H1 (cell line): ENCODE data around the gene FAM24B. TPM values are rescaled to one million over a fixed set of nuclear protein-coding genes. Genes with fewer than 3 reads are reported as not detected.
"Not testable (repeated sequence)": the region's sequence is repeated elsewhere in the genome, so short reads cannot be mapped to it uniquely, and the experiment has no call there.

Source experiments
- CTCF ChIA-PET: fragments of 300-600 bp; sonication (Branson Sonifier 250); formaldehyde crosslinking; loops from one replicate; lab custom pipeline; 2021; ENCODE audit not compliant: partially characterized antibody; lab: Charles Lee
- POLR2A ChIA-PET: fragments of 300-600 bp; sonication (Branson Sonifier 250); formaldehyde crosslinking; loops from one replicate; lab custom pipeline; 2021; ENCODE audit warnings: inconsistent platforms; ENCODE audit not compliant: partially characterized antibody; lab: Charles Lee
- DNase-seq, 2 experiments: peaks; one replicate each; pipeline versions ENCODE4 v3.0.0 to v3.0.0-alpha.2; 2010 to 2022; ENCODE audit warnings: low spot score in 2 of 2, low read depth in 1 of 2, mixed read lengths in 1 of 2
- FAIRE-seq: peaks from 2 replicates; lab custom pipeline; 2011; peaks lifted over from hg19 to GRCh38; lab: Jason Lieb, UNC
- H2AFZ ChIP-seq: 2 replicates; pipeline ENCODE4 v1.8.1; 2012; ENCODE audit warnings: low read length, inconsistent platforms
- H2AK5ac ChIP-seq: 2 replicates; pipeline ENCODE4 v1.6.1; 2013; ENCODE audit warnings: low read depth, low read length
- H2BK120ac ChIP-seq: replicated peaks from 2 replicates; pipeline ENCODE3; 2013; ENCODE audit warnings: low read depth, low read length, inconsistent platforms
- H2BK12ac ChIP-seq: 2 replicates; pipeline ENCODE4 v1.6.1; 2013; ENCODE audit warnings: low read depth, low read length
- H2BK15ac ChIP-seq: 2 replicates; pipeline ENCODE4 v1.6.1; 2013; ENCODE audit warnings: low read length
- H2BK20ac ChIP-seq: 2 replicates; pipeline ENCODE4 v1.6.1; 2013; ENCODE audit warnings: low read length
- H2BK5ac ChIP-seq: 2 replicates; pipeline ENCODE4 v1.6.1; 2013; ENCODE audit warnings: low read depth, low read length
- H3K14ac ChIP-seq: 2 replicates; pipeline ENCODE4 v1.6.1; 2013; ENCODE audit warnings: inconsistent platforms; ENCODE audit not compliant: insufficient read length
- H3K18ac ChIP-seq: 2 replicates; pipeline ENCODE4 v1.6.1; 2013; ENCODE audit warnings: low read length; ENCODE audit errors: extremely low read depth
- H3K23ac ChIP-seq: 2 replicates; pipeline ENCODE4 v1.6.1; 2013; ENCODE audit warnings: inconsistent platforms; ENCODE audit not compliant: insufficient read length
- H3K23me2 ChIP-seq: 2 replicates; pipeline ENCODE4 v1.6.1; 2013; ENCODE audit warnings: low read depth, low read length
- H3K27ac ChIP-seq: 2 replicates; pipeline ENCODE4 v1.6.1; 2011; ENCODE audit warnings: low read depth, low read length, inconsistent platforms
- H3K27me3 ChIP-seq, 4 experiments: replicated peaks in 1 of 4; 1 replicate in 1 of 4; 2 replicates in 3 of 4; pipeline versions ENCODE4 v1.6.1 to v1.8.1; 2011 to 2013; ENCODE audit warnings: low read length in 3 of 4, mild to moderate bottlenecking in 3 of 4, inconsistent platforms in 2 of 4, mixed read lengths in 2 of 4, moderate library complexity in 1 of 4; ENCODE audit not compliant: control insufficient read depth in 3 of 4, insufficient read depth in 3 of 4; ENCODE audit errors: extremely low read depth in 1 of 4
- H3K36me3 ChIP-seq, 4 experiments: 2 replicates each; pipeline versions ENCODE4 v1.6.1 to v1.8.1; 2011 to 2013; ENCODE audit warnings: mild to moderate bottlenecking in 4 of 4, low read length in 3 of 4, moderate library complexity in 2 of 4, control low read depth in 1 of 4, inconsistent platforms in 1 of 4; ENCODE audit not compliant: insufficient read depth in 4 of 4, control insufficient read depth in 2 of 4
- H3K4ac ChIP-seq: replicated peaks from 2 replicates; pipeline ENCODE3; 2013; ENCODE audit warnings: low read length, low read depth, mixed read lengths, inconsistent platforms; ENCODE audit not compliant: insufficient read length
- H3K4me1 ChIP-seq, 4 experiments: replicated peaks in 1 of 4; 1 replicate in 1 of 4; 2 replicates in 3 of 4; pipeline versions ENCODE4 v1.6.1 to v1.8.1; 2011 to 2013; ENCODE audit warnings: low read length in 3 of 4, inconsistent platforms in 2 of 4, mixed read lengths in 1 of 4; ENCODE audit not compliant: insufficient read depth in 4 of 4, control insufficient read depth in 3 of 4
- H3K4me2 ChIP-seq, 2 experiments: 2 replicates each; pipeline versions ENCODE4 v1.6.1 to v1.8.1; 2011 to 2013; ENCODE audit warnings: low read depth in 2 of 2, low read length in 2 of 2, control low read depth in 1 of 2, inconsistent platforms in 1 of 2, mild to moderate bottlenecking in 1 of 2; ENCODE audit not compliant: insufficient read depth in 1 of 2
- H3K4me3 ChIP-seq, 4 experiments: fragments of 200-600, 300-600 bp in 1 of 4; sonication (generic), shearing (Covaris generic), sonication (Bioruptor Twin) in 1 of 4; 2 replicates each; pipeline versions ENCODE4 v1.5.1 to v1.8.1; 2011 to 2016; ENCODE audit warnings: low read length in 4 of 4, low read depth in 3 of 4, control low read depth in 2 of 4, inconsistent platforms in 2 of 4, mild to moderate bottlenecking in 2 of 4, mixed read lengths in 1 of 4, moderate library complexity in 1 of 4; ENCODE audit not compliant: insufficient read depth in 2 of 4; ENCODE audit errors: extremely low read depth in 1 of 4
- H3K56ac ChIP-seq: replicated peaks from 2 replicates; pipeline ENCODE3; 2013; ENCODE audit warnings: low read depth, mild to moderate bottlenecking, mixed read lengths, low read length, inconsistent platforms; ENCODE audit not compliant: insufficient read length
- H3K79me1 ChIP-seq: 2 replicates; pipeline ENCODE4 v1.6.1; 2013; ENCODE audit warnings: low read depth, low read length, control low read depth
- H3K79me2 ChIP-seq, 2 experiments: 2 replicates each; pipeline versions ENCODE4 v1.6.1 to v1.8.1; 2012 to 2013; ENCODE audit warnings: low read length in 2 of 2, mild to moderate bottlenecking in 2 of 2, inconsistent platforms in 1 of 2; ENCODE audit not compliant: insufficient read depth in 2 of 2, control insufficient read depth in 1 of 2
- H3K9ac ChIP-seq, 4 experiments: replicated peaks in 1 of 4; 1 replicate in 1 of 4; 2 replicates in 3 of 4; pipeline versions ENCODE4 v1.6.1 to v1.8.1; 2011 to 2013; ENCODE audit warnings: low read depth in 3 of 4, low read length in 3 of 4, control low read depth in 2 of 4, mild to moderate bottlenecking in 2 of 4, moderate library complexity in 2 of 4, inconsistent platforms in 1 of 4; ENCODE audit errors: extremely low read depth in 1 of 4
- H3K9me3 ChIP-seq, 2 experiments: 2 replicates each; pipeline versions ENCODE4 v1.6.1 to v1.8.1; 2012 to 2013; ENCODE audit warnings: mild to moderate bottlenecking in 2 of 2, moderate library complexity in 2 of 2, control low read depth in 1 of 2, inconsistent platforms in 1 of 2, low read depth in 1 of 2, low read length in 1 of 2, mixed read lengths in 1 of 2; ENCODE audit not compliant: insufficient read depth in 2 of 2
- H4K20me1 ChIP-seq, 2 experiments: replicated peaks in 1 of 2; 2 replicates each; pipeline versions ENCODE3 to v1.8.1; 2011 to 2013; ENCODE audit warnings: inconsistent platforms in 2 of 2, low read length in 2 of 2, mild to moderate bottlenecking in 1 of 2; ENCODE audit not compliant: insufficient read depth in 2 of 2, control insufficient read depth in 1 of 2
- H4K5ac ChIP-seq: 2 replicates; pipeline ENCODE4 v1.6.1; 2013; ENCODE audit warnings: low read length, low read depth, mixed read lengths, inconsistent platforms; ENCODE audit not compliant: insufficient read length
- H4K8ac ChIP-seq: 2 replicates; pipeline ENCODE4 v1.8.0; 2013; ENCODE audit warnings: mild to moderate bottlenecking, moderate library complexity, low read length, inconsistent platforms; ENCODE audit not compliant: insufficient read depth; ENCODE audit errors: extremely low read depth
- H4K91ac ChIP-seq: replicated peaks from 2 replicates; pipeline ENCODE3; 2013; ENCODE audit warnings: low read length, mixed read lengths, inconsistent platforms; ENCODE audit not compliant: insufficient read length
- CEBPB ChIP-seq: IDR thresholded peaks from 2 replicates; pipeline ENCODE4 v1.6.1; 2012; ENCODE audit warnings: low read depth, low read length
- FOSL1 ChIP-seq: IDR thresholded peaks from 2 replicates; pipeline ENCODE4 v1.6.1; 2011; ENCODE audit warnings: mild to moderate bottlenecking, low read depth, low read length, moderate library complexity; ENCODE audit not compliant: insufficient read depth
- GABPA ChIP-seq: IDR thresholded peaks from 2 replicates; pipeline ENCODE4 v1.6.1; 2011; ENCODE audit warnings: mild to moderate bottlenecking, low read length, moderate library complexity, borderline replicate concordance; ENCODE audit not compliant: insufficient read depth
- JUN ChIP-seq: IDR thresholded peaks from 2 replicates; pipeline ENCODE4 v1.6.1; 2011; ENCODE audit warnings: low read depth, mild to moderate bottlenecking, improper control_type of control experiment, low read length
- TCF12 ChIP-seq: IDR thresholded peaks from 2 replicates; pipeline ENCODE4 v1.6.1; 2011; ENCODE audit warnings: low read depth, mild to moderate bottlenecking, low read length
- WGBS, 2 experiments: shearing (Covaris generic) in 1 of 2; methylation state at CpG; one replicate each; pipeline versions ENCODE4 v1.1.6 to v1.1.7; 2013 to 2015; ENCODE audit warnings: low lambda C conversion rate in 2 of 2, mixed read lengths in 2 of 2, inconsistent platforms in 1 of 2, low coverage in 1 of 2, missing lambda C conversion rate in 1 of 2; ENCODE audit not compliant: insufficient replicate concordance in 2 of 2, insufficient coverage in 1 of 2, insufficient read length in 1 of 2; ENCODE audit errors: extremely low coverage in 1 of 2, missing lambda C conversion rate in 1 of 2; 5-methylcytosine and 5-hydroxymethylcytosine counted together
- polyA plus RNA-seq, 7 experiments: library from polyadenylated mRNA; depleted of rRNA in 3 of 7; stranded (reverse) in 5 of 7; unstranded in 2 of 7; fragments of >200 nt in 5 of 7; fragments of 200-250 nt in 2 of 7; gene quantifications; 1 replicate in 5 of 7; 2 replicates in 1 of 7; 4 replicates in 1 of 7; pipeline versions ENCODE4 v1.2.1 to v1.2.3, GENCODE V29; 2011 to 2013; ENCODE audit warnings: missing spikeins in 2 of 7, mixed read lengths in 2 of 7
- total RNA-seq: library from RNA; stranded (reverse); fragmentation: NEBNext Ultra II Directional; extraction: Animal tissue kit (Norgen Biotek cat#: 25700); gene quantifications from 2 replicates; pipeline ENCODE4 v1.2.1, GENCODE V29; 2021
- TF ChIP-seq, protein P1 (sequence below): IDR thresholded peaks from 2 replicates; pipeline ENCODE4 v1.6.1; 2012; ENCODE audit warnings: inconsistent platforms

Gene FAM24B
- total and polyA plus RNA-seq, 2 of the 8 experiments (the other 6 are each of a cell fraction or from before 2014, with no cell fraction given), result 0.50 to 0.56 TPM

DNA sequence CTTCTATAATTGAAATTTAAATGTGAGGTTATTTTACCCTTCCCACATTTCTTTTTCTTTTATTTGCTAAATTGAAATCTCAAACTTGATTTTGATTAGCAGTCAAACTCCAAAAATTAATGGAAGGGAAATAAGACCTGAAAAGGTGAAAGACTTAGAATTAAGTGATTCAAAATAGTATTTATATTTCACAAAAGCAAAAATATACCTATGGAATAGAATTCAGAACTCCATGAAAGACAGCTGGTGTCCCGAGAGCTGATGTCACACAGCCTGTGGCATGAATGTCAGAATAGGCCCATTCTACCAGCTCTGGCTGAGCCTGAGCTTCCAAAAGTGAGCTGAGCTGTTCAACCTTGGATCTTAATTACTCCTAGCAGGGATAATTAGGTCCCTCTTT is 30.9 kb upstream of the FAM24B start, which contains the start of gene FAM24A (continued):
- TF ChIP-seq GABPA, result no peak
- TF ChIP-seq TCF12, result no peak
- TF ChIP-seq JUN, result no peak
- TF ChIP-seq CEBPB, result no peak
- TF ChIP-seq, protein P1, sequence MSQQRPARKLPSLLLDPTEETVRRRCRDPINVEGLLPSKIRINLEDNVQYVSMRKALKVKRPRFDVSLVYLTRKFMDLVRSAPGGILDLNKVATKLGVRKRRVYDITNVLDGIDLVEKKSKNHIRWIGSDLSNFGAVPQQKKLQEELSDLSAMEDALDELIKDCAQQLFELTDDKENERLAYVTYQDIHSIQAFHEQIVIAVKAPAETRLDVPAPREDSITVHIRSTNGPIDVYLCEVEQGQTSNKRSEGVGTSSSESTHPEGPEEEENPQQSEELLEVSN, result no peak
- no peak for TF ChIP-seq FOSL1

DNA sequence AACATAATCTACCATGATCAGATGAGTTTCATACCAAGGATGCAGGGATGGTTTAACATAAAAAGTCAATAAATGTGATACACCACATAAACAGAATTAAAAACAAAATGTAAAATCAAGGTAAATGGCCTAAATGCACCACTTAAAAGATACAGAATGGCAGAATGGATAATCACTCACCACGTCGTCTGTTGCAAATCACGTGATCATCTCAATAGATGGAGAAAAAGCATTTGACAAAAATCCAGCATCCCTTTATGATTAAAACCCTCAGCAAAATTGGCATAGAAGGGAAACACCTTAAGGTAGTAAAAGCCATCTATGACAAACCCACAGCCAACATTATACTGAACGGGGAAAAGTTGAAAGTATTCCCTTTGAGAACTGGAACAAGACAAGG is 24.5 kb upstream of the FAM24B start:
- H3K4ac ChIP-seq, H3K9ac ChIP-seq, H2AK5ac ChIP-seq, H3K79me1 ChIP-seq, H3K4me1 ChIP-seq, H3K4me2 ChIP-seq, H3K36me3 ChIP-seq, H2BK120ac ChIP-seq, H3K27ac ChIP-seq, H4K8ac ChIP-seq, H3K27me3 ChIP-seq, H3K18ac ChIP-seq, H3K56ac ChIP-seq, DNase-seq, H4K5ac ChIP-seq, H2BK5ac ChIP-seq, H3K23me2 ChIP-seq, H3K23ac ChIP-seq, H3K14ac ChIP-seq, H3K9me3 ChIP-seq, H2BK12ac ChIP-seq, FAIRE-seq, H2BK15ac ChIP-seq, H4K91ac ChIP-seq, H3K79me2 ChIP-seq, H3K4me3 ChIP-seq, H2AFZ ChIP-seq, H2BK20ac ChIP-seq, CTCF ChIA-PET, H4K20me1 ChIP-seq: not testable (repeated sequence)
- 92% methylated on average over 4 of the region's 4 CpGs; no CpG with 5 or more reads in 1 of the 2 experiments for WGBS, 2 experiments
- POLR2A ChIA-PET, result interaction anchor here (0.6 kb wide), 1 partner anchor 104 kb away, joined by 3 read pairs; no protein-coding TSS in a partner anchor
